HepG2 (cell line): ENCODE measurements around the gene DDC. TPM values are rescaled to one million over a fixed set of nuclear protein-coding genes. Genes with fewer than 3 reads are reported as not detected.

Source experiments
- CEBPG ChIP-seq: IDR thresholded peaks from 2 replicates; pipeline ENCODE4 v1.6.1; 2016
- FOXC1 ChIP-seq: sonication (generic); formaldehyde crosslinking; IDR thresholded peaks from 2 replicates; pipeline ENCODE4 v1.8.0; 2022; ENCODE audit warnings: mild to moderate bottlenecking, missing genetic modification reagents, borderline replicate concordance
- HNRNPK ChIP-seq: fragments of 200-400 bp; formaldehyde crosslinking; IDR thresholded peaks from 2 replicates; pipeline ENCODE4 v1.6.1; 2018; ENCODE audit warnings: low read length, low read depth, moderate library complexity, mild to moderate bottlenecking; ENCODE audit not compliant: poor library complexity, severe bottlenecking
- MATR3 ChIP-seq: sonication (generic); formaldehyde crosslinking; IDR thresholded peaks from 2 replicates; pipeline ENCODE4 v1.4.0; 2020; ENCODE audit warnings: missing genetic modification reagents
- NAIF1 ChIP-seq: sonication (generic); formaldehyde crosslinking; IDR thresholded peaks from 2 replicates; pipeline ENCODE4 v1.5.0; 2020; ENCODE audit warnings: mild to moderate bottlenecking, missing genetic modification reagents, borderline replicate concordance
- NFYB ChIP-seq: sonication (generic); formaldehyde crosslinking; IDR thresholded peaks from 2 replicates; pipeline ENCODE4 v1.4.0; 2020; ENCODE audit warnings: missing genetic modification reagents
- PPARG ChIP-seq: conservative IDR thresholded peaks from 2 replicates; pipeline ENCODE4 v1.6.1; 2016; ENCODE audit warnings: missing biosample characterization, missing genetic modification reagents
- SOX13 ChIP-seq, 3 experiments: fragments of 450-650 bp in 1 of 3; sonication (generic) in 1 of 3; formaldehyde crosslinking in 1 of 3; IDR thresholded peaks in 2 of 3; conservative IDR thresholded peaks in 1 of 3; 2 replicates each; pipeline versions ENCODE4 v1.5.0 to v1.6.1; 2016 to 2020; ENCODE audit warnings: antibody characterized with exemption in 1 of 3, mild to moderate bottlenecking in 1 of 3, missing compliant biosample characterization in 1 of 3, missing genetic modification reagents in 1 of 3, moderate library complexity in 1 of 3
- ZC3H13 ChIP-seq: sonication (generic); formaldehyde crosslinking; IDR thresholded peaks from 2 replicates; pipeline ENCODE4 v1.8.1; 2023; ENCODE audit warnings: mild to moderate bottlenecking, missing genetic modification reagents, moderate library complexity
- ZFP36L1 ChIP-seq: sonication (generic); formaldehyde crosslinking; IDR thresholded peaks from 2 replicates; pipeline ENCODE4 v1.8.0; 2022; ENCODE audit warnings: mild to moderate bottlenecking, missing genetic modification reagents, moderate library complexity
- ZIK1 ChIP-seq: sonication (generic); formaldehyde crosslinking; IDR thresholded peaks from 2 replicates; pipeline ENCODE4 v1.5.0; 2020; ENCODE audit warnings: mild to moderate bottlenecking, low read depth, missing genetic modification reagents, borderline replicate concordance
- ZMAT3 ChIP-seq: sonication (generic); formaldehyde crosslinking; conservative IDR thresholded peaks from 2 replicates; pipeline ENCODE4 v1.7.0; 2021; ENCODE audit warnings: missing genetic modification reagents
- ZNF121 ChIP-seq: sonication (generic); formaldehyde crosslinking; IDR thresholded peaks from 2 replicates; pipeline ENCODE4 v1.5.0; 2020; ENCODE audit warnings: mild to moderate bottlenecking, missing genetic modification reagents
- ZNF225 ChIP-seq: sonication (generic); formaldehyde crosslinking; IDR thresholded peaks from 2 replicates; pipeline ENCODE4 v1.4.0; 2020; ENCODE audit warnings: mild to moderate bottlenecking, missing genetic modification reagents
- ZNF253 ChIP-seq: sonication (generic); formaldehyde crosslinking; IDR thresholded peaks from 2 replicates; pipeline ENCODE4 v1.8.0; 2022; ENCODE audit warnings: mild to moderate bottlenecking, missing genetic modification reagents, borderline replicate concordance
- ZNF431 ChIP-seq: sonication (generic); formaldehyde crosslinking; IDR thresholded peaks from 2 replicates; pipeline ENCODE4 v1.9.0; 2022; ENCODE audit warnings: missing genetic modification reagents, low read depth, mild to moderate bottlenecking, borderline replicate concordance
- polyA plus RNA-seq, 8 experiments: library from polyadenylated mRNA; depleted of rRNA in 3 of 8; stranded (reverse) in 7 of 8; unstranded in 1 of 8; fragments of >200 nt; fragmentation: Illumina TruSeq in 4 of 8; extraction: Trizol in 4 of 8; gene quantifications; 2 replicates each; pipeline versions ENCODE4 v1.2.1 to v1.2.3, GENCODE V29; 2011 to 2016; ENCODE audit warnings: low read depth in 4 of 8, missing spikeins in 1 of 8, mixed read lengths in 1 of 8; ENCODE audit not compliant: insufficient read depth in 1 of 8
- total RNA-seq, 5 experiments: library from RNA; depleted of rRNA; stranded (reverse); fragments of >200 nt; fragmentation: Illumina TruSeq; extraction: Trizol; gene quantifications; 2 replicates each; pipeline ENCODE4 v1.2.3, GENCODE V29; 2016; ENCODE audit warnings: low read depth in 1 of 5
- TF ChIP-seq, protein P1 (sequence below): sonication (generic); formaldehyde crosslinking; IDR thresholded peaks from 2 replicates; pipeline ENCODE4 v1.4.0; 2020; ENCODE audit warnings: low read depth, mild to moderate bottlenecking, missing genetic modification reagents
- TF ChIP-seq, protein P2 (sequence below): sonication (generic); formaldehyde crosslinking; IDR thresholded peaks from 2 replicates; pipeline ENCODE4 v1.5.1; 2020; ENCODE audit warnings: missing genetic modification reagents, mild to moderate bottlenecking, borderline replicate concordance
- TF ChIP-seq, protein P3 (sequence below): sonication (generic); formaldehyde crosslinking; IDR thresholded peaks from 2 replicates; pipeline ENCODE4 v1.4.0; 2020; ENCODE audit warnings: missing genetic modification reagents
- TF ChIP-seq, protein P4 (sequence below): sonication (generic); formaldehyde crosslinking; IDR thresholded peaks from 2 replicates; pipeline ENCODE4; 2020; ENCODE audit warnings: missing genetic modification reagents, mild to moderate bottlenecking, borderline replicate concordance

The DDC gene
- total and polyA plus RNA-seq, 2 of the 13 experiments (the other 11 are each of a cell fraction or from before 2014, with no cell fraction given): 11.7 to 93.3 TPM

DNA sequence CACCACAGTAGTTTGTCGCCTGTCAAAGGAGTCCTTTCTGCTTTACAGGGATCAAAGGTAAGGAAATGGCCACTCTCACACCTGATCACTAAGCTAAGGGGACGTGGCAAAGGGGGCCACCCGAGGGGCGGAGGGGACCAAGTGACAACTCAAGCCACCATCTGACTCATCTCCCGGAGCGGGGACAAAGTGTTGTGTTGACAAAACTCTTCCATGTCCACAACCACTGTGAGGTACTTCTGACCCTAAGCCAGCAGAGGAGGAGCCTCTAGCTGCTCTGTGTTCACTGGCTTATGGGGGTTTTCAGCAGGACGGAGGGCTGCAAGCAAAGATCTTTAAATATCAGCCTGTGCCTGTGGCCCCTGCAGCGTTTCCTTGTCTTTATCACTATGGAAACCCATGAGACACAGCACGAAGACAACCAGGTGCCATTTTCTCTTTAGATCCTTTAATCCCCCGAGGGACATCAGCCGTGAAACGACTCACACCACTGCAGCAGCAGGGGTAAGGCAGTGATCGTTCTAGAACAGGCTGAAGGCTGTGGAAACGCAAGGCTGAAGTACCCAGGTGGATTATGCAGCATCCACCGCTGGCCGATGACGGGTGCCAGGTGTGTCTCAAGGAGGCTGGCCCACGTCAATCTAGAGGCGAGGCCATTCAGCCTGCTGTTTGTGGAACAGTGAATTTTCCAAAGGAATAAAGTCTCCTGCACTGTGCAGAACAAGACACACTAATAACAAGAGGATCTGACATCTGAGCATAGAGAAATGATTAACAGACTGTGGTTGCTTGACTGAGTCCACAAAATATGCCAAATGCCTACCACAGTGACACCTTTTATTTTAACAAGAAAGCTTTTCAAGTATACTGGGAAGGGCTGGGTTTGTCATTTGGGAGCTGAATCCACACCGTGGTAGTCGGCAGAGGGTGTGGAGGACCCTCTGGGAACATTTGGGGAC is 26.6 kb upstream of the DDC start (continued):
- TF ChIP-seq ZIK1: no peak
- no peak for TF ChIP-seq ZNF225
- TF ChIP-seq PPARG (CRISPR knock-in tag): no peak
- TF ChIP-seq, protein P1, sequence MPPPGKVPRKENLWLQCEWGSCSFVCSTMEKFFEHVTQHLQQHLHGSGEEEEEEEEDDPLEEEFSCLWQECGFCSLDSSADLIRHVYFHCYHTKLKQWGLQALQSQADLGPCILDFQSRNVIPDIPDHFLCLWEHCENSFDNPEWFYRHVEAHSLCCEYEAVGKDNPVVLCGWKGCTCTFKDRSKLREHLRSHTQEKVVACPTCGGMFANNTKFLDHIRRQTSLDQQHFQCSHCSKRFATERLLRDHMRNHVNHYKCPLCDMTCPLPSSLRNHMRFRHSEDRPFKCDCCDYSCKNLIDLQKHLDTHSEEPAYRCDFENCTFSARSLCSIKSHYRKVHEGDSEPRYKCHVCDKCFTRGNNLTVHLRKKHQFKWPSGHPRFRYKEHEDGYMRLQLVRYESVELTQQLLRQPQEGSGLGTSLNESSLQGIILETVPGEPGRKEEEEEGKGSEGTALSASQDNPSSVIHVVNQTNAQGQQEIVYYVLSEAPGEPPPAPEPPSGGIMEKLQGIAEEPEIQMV (CRISPR knock-in tag): no peak
- no peak for TF ChIP-seq ZMAT3 (CRISPR knock-in tag)
- no peak for TF ChIP-seq NFYB (CRISPR knock-in tag)
- TF ChIP-seq, protein P2, sequence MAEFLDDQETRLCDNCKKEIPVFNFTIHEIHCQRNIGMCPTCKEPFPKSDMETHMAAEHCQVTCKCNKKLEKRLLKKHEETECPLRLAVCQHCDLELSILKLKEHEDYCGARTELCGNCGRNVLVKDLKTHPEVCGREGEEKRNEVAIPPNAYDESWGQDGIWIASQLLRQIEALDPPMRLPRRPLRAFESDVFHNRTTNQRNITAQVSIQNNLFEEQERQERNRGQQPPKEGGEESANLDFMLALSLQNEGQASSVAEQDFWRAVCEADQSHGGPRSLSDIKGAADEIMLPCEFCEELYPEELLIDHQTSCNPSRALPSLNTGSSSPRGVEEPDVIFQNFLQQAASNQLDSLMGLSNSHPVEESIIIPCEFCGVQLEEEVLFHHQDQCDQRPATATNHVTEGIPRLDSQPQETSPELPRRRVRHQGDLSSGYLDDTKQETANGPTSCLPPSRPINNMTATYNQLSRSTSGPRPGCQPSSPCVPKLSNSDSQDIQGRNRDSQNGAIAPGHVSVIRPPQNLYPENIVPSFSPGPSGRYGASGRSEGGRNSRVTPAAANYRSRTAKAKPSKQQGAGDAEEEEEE (CRISPR knock-in tag): no peak
- peak; percentile 36; the same call in 1 of the 2 replicates for TF ChIP-seq NAIF1 (CRISPR knock-in tag)
- TF ChIP-seq ZFP36L1 (CRISPR knock-in tag): no peak; the same call in 1 of the 2 replicates
- TF ChIP-seq, protein P3, sequence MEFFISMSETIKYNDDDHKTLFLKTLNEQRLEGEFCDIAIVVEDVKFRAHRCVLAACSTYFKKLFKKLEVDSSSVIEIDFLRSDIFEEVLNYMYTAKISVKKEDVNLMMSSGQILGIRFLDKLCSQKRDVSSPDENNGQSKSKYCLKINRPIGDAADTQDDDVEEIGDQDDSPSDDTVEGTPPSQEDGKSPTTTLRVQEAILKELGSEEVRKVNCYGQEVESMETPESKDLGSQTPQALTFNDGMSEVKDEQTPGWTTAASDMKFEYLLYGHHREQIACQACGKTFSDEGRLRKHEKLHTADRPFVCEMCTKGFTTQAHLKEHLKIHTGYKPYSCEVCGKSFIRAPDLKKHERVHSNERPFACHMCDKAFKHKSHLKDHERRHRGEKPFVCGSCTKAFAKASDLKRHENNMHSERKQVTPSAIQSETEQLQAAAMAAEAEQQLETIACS (CRISPR knock-in tag): no peak
- TF ChIP-seq HNRNPK: no peak
- TF ChIP-seq ZC3H13: no peak
- TF ChIP-seq SOX13 (IDR thresholded peaks at IDR 0.05): no peak
- TF ChIP-seq SOX13 (CRISPR knock-in tag; conservative IDR thresholded peaks at IDR 0.05 in 1 of 2, IDR thresholded peaks at IDR 0.05 in 1 of 2): peak in 1 of 2 experiments; percentile 66; a peak in 2 of 4 replicates
- TF ChIP-seq, protein P4, sequence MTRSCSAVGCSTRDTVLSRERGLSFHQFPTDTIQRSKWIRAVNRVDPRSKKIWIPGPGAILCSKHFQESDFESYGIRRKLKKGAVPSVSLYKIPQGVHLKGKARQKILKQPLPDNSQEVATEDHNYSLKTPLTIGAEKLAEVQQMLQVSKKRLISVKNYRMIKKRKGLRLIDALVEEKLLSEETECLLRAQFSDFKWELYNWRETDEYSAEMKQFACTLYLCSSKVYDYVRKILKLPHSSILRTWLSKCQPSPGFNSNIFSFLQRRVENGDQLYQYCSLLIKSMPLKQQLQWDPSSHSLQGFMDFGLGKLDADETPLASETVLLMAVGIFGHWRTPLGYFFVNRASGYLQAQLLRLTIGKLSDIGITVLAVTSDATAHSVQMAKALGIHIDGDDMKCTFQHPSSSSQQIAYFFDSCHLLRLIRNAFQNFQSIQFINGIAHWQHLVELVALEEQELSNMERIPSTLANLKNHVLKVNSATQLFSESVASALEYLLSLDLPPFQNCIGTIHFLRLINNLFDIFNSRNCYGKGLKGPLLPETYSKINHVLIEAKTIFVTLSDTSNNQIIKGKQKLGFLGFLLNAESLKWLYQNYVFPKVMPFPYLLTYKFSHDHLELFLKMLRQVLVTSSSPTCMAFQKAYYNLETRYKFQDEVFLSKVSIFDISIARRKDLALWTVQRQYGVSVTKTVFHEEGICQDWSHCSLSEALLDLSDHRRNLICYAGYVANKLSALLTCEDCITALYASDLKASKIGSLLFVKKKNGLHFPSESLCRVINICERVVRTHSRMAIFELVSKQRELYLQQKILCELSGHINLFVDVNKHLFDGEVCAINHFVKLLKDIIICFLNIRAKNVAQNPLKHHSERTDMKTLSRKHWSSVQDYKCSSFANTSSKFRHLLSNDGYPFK (CRISPR knock-in tag): no peak
- no peak for TF ChIP-seq ZNF253 (CRISPR knock-in tag)
- peak; percentile 55; the same call in 1 of the 2 replicates for TF ChIP-seq FOXC1 (CRISPR knock-in tag)
- no peak for TF ChIP-seq ZNF121
- no peak for TF ChIP-seq MATR3
- no peak for TF ChIP-seq ZNF431 (CRISPR knock-in tag)
- no peak for TF ChIP-seq CEBPG (CRISPR knock-in tag)
